Activated CD8-positive, alpha-beta memory T cell treated with anti-CD3 and anti-CD28 coated beads for 24 hours (primary cell): Measurements from ENCODE around the gene TDG.

Experiments used
- DNase-seq: peaks from one replicate; pipeline ENCODE4 v3.0.0-alpha.2; 2020

The TDG gene

DNA sequence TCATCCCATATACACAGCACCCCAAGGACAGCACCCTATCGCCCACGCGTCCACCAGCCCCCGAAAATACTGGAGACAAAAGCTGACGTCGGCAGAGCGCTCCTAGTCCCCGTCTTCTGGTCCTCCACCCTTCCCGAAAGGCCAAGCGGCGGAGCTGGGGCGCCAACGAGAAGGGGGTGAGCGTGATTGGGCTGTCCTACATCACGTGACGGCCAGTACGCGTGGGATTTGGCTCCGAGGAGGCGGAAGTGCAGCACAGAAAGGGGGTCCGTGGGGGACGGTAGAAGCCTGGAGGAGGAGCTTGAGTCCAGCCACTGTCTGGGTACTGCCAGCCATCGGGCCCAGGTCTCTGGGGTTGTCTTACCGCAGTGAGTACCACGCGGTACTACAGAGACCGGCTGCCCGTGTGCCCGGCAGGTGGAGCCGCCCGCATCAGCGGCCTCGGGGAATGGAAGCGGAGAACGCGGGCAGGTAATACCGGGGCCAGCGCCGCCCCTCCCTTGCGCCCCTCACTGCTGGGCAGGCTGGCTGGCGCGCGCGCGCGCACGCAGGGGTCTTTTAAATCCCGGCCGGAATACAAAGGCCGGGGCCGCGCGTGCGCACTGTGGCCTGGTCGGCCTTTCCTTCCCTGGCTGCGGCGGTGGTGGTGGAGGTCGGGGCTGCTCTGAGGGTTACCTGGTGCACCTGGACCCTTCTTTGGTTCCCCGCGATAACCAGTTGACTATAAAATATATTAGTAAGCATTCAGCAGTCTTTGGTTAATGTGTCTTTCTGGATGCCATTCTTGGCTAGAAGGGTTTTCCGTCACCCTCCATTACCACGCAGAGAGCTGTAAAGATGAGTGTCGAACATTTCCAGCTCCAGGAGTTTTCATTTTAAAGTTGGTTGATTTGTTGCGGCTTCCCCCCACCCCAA, at the start of gene TDG:
Gene TDG (plus strand): TSS at position 283 of the 915 bp plus-strand sequence. CDS start 166 bp downstream, at position 449.
- DNase-seq: peak; percentile 94

DNA sequence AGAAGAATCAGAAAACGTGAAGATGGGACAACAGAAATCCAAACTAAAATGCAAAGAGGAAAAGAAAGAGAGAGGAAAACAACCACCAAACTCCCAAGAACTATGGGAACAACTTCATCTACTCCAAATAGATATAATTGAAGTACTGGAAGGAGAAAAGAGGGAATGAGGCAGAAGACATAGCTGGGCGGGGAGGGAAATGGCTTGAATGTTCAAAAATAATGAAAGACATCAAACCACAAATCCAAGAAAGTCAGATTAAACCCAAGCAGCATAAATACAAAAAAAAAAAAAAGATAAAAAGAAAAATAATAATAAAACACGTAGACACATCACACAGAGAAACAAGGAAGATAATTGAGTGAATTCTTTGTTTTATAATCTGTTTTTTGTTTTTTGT, 47.8 kb upstream of the TDG start:
- DNase-seq: no peak

- DNase-seq: peak; percentile 76
Observed at GRCh38 chr12:103924761-103925641, 40.7 kb upstream of the TDG start.

GRCh38 chr12:103928682-103929045, 37.0 kb upstream of the TDG start:
- DNase-seq: peak; percentile 75

DNA sequence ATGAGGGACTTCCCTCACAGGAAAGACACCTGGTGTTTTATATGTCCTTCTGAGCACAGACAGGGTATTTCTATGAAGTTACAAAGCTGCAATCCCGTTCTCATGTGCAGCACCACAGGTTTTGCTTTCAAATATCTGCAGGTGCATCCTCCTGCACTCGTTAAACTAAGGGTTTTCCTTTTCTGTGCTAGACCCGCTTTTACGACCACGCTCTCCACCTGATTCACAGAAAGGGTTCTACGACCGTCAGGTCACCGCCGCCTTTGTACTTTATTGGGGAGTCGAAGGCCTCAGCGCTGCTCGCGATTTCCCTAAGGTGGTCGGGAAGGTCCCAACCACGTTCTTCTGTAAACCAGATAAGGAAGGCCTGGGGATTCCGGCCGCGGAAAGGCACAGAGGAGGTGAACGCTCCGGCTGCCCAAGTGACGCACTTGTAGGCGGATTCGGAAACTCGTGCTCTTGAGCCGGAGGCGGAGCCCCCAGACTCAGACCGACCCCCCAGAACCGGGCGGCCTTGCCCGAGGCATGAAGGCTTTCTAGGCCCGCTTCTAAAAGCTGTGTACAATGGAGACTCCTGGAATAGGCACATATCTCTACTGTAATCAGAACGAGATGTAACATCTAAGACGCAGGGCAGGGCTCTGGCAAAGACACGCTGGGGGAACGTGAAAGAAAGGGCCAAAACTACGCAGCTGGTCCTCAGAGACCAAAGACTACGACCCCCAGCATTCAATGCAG, 36.5 kb upstream of the TDG start:
- DNase-seq: peak; percentile 92

- no peak for DNase-seq
Observed at GRCh38 chr12:103929784-103930033, 36.0 kb upstream of the TDG start.

DNA sequence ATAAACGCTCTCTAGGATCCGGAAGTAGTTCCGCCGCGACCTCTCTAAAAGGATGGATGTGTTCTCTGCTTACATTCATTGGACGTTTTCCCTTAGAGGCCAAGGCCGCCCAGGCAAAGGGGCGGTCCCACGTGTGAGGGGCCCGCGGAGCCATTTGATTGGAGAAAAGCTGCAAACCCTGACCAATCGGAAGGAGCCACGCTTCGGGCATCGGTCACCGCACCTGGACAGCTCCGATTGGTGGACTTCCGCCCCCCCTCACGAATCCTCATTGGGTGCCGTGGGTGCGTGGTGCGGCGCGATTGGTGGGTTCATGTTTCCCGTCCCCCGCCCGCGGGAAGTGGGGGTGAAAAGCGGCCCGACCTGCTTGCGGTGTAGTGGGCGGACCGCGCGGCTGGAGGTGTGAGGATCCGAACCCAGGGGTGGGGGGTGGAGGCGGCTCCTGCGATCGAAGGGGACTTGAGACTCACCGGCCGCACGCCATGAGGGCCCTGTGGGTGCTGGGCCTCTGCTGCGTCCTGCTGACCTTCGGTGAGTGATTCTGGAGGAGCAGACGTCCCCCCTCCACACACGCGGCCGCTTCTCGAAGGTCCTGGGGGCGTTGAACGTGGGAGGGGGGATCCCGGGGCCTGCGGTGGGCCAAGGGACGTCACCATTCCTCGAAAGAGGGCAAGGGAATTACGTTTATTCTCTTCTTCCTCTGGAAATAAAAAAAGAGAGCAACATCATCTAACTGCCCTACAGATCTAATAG, 35.5 kb upstream of the TDG start, which contains the start of gene HSP90B1:
Gene HSP90B1 (plus strand): TSS at position 377 of the 753 bp plus-strand sequence. CDS start 106 bp downstream, at position 483.
- peak; percentile 99 for DNase-seq

- DNase-seq: peak; percentile 82
Observed at GRCh38 chr12:103930787-103931735, 34.6 kb upstream of the TDG start.

GRCh38 chr12:103933237-103933636, 32.4 kb upstream of the TDG start:
- no peak for DNase-seq

GRCh38 chr12:103936679-103937078, 29.0 kb upstream of the TDG start:
- no peak for DNase-seq

- no peak for DNase-seq
Observed at GRCh38 chr12:103944964-103945363, 20.7 kb upstream of the TDG start.

DNA sequence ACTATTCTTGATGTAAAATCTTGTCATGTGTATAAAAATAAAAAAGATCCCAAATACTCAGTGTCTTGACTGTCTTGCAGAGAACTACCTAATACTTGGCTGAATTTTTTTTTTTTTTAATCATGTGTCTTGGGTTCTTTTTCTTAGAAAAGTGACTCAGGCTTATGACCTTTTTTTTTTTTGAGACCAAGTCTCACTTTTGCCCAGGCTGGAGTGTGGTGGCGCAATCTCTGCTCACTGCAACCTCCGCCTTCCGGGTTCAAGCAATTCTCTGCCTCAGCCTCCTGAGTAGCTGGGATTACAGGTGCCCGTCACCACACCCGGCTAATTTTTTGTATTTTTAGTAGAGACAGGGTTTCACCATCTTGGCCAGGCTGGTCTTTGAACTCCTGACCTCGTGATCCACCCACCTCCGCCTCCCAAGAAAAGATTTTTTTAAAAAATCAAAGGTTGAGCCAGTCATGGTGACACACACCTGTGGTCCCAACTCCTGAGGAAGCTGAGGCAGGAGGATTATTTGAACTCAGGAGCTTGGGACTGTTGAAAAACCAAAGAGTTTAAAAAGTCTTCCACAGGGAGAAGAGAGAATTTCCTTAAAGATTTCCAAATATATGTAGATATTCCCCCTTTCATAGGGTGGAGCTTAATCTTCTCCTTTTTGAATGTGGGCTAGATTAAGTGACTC, 17.7 kb upstream of the TDG start:
- no peak for DNase-seq

- no peak for DNase-seq
Observed at GRCh38 chr12:103948746-103949406, 16.8 kb upstream of the TDG start.

DNA sequence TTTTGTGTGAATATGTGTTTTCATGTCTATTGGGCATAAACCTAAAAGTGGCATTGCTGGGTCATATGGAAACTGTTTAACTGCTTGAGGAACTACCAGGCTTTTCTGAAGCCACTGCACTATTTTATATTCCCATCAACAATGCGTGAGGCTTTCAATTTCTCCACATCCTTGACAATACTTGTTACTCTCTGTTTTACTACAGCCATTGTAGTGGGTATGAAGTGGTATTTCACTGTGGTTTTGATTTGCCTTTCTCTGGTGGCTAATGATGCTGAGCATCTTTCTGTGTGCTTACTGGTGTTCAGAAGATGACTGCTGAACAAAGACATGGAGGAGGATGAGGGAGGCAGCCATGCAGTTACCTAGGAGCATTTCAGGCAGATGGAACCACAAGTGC, 13.2 kb upstream of the TDG start:
- DNase-seq: no peak

DNA sequence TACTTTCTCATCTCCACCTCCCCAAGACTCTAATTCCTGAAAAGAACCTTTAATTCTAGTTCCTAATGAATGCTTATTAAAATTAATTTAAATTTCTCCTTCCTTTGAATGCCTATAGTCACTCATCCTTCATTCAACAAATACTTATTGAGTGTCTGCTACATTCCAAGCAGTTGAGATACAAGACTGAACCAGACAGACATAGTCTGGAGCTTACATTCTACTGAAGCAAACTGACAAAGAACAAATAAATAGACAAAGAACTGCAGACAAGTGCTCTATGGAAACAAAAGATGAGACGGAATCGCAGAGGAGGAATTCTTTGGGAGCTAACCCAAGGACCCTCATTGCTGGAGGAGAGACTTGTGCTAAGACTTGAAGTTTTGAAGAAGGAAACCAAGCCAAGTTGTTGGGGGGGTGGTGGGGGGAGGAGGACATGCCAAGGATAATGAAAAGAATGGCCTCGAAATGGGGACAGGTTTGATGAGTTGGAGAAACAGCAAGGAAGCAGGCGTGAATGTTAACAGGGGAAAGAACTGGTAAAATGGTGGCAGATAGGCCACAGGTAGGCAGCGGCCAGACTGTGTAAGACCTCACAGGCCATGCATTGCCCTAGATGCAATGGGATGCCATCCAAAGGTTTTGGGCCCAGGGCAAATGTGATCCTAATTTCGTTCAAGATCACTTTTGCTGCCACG, 9.7 kb upstream of the TDG start:
- peak; percentile 67 for DNase-seq

DNA sequence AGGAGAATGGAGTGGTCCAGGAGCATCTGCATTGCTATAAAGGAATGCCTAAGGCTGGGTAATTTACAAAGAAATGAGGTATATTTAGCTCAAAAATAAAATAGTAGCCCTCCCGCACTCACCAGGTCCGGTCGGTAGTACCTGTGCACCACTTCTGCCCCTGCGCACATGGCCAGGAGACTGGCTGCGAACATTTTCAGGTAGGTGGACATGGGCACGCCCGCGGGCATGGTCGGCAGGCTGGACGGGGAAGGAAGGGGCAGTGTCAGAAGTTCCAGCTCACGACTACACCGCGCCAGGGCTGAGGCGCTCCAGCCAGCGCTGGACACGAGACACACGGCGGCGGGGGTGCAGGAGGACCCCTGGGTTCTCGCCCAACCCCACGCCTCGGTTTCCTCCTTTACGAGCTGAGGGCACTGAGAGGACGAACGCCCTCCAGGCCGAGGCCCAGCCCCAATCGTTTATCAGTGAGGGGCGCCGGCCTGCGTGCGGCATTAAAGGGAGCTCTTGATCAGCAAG, 9.1 kb upstream of the TDG start:
- DNase-seq: no peak

- no peak for DNase-seq
Observed at GRCh38 chr12:103957865-103958388, 7.7 kb upstream of the TDG start.

- no peak for DNase-seq
Observed at GRCh38 chr12:103958621-103959020, 7.1 kb upstream of the TDG start.
